Peyer's patch (tissue), 4 donors: Measurements from ENCODE around the gene CFAP58. TPM values are rescaled to one million over a fixed set of nuclear protein-coding genes. Genes with fewer than 3 reads are reported as not detected.

Source experiments
- DNase-seq, 3 donors: peaks; one replicate each; pipeline ENCODE4 v3.0.0-alpha.2; 2017 to 2019
- H3K27ac ChIP-seq, 4 donors: fragments of 200-600 bp; sonication (generic); one replicate each; pipeline ENCODE4 v1.5.1; 2016 to 2019
- H3K27me3 ChIP-seq, 2 donors: fragments of 200-600 bp; sonication (generic); one replicate each; pipeline ENCODE4 v1.5.1; 2019
- H3K36me3 ChIP-seq, 3 donors: fragments of 200-600 bp; sonication (generic); one replicate each; pipeline ENCODE4 v1.5.1; 2016 to 2019
- H3K4me1 ChIP-seq, 4 donors: fragments of 200-600 bp; sonication (generic); one replicate each; pipeline ENCODE4 v1.5.1; 2016 to 2019
- H3K4me3 ChIP-seq, 4 donors: fragments of 200-600 bp; sonication (generic); 1 replicate in 3 of 4; 2 replicates in 1 of 4; pipeline ENCODE4 v1.5.1; 2016 to 2019; ENCODE audit warnings: mild to moderate bottlenecking in 1 of 4
- H3K9me3 ChIP-seq, 4 donors: fragments of 200-600 bp; sonication (generic); one replicate each; pipeline ENCODE4 v1.5.1; 2016 to 2019; ENCODE audit warnings: mild to moderate bottlenecking in 1 of 4
- CTCF ChIP-seq, 6 experiments: fragments of 450-650 bp in 4 of 6; fragments of 200-600 bp in 2 of 6; sonication (generic) in 1 of 6; IDR thresholded peaks; one replicate each; pipeline ENCODE4 v1.5.1; 2017 to 2019; ENCODE audit warnings: antibody characterized with exemption in 6 of 6, mild to moderate bottlenecking in 3 of 6, moderate library complexity in 1 of 6
- POLR2A ChIP-seq, 2 donors: fragments of 450-650 bp; IDR thresholded peaks; one replicate each; pipeline ENCODE4 v1.5.1; 2017; ENCODE audit warnings: antibody characterized with exemption in 2 of 2, mild to moderate bottlenecking in 2 of 2, moderate library complexity in 2 of 2
- total RNA-seq, 4 donors: library from RNA; depleted of rRNA; stranded (reverse); fragments of >200 nt; gene quantifications; one replicate each; pipeline ENCODE4 v1.1.0, GENCODE V29; 2016

The CFAP58 gene
- total RNA-seq, 4 donors from 2014 or later: 2.5 TPM; not detected in 3

- no peak overlapping the region for H3K27ac ChIP-seq
- DNase-seq: no peak
- H3K4me3 ChIP-seq: no peak overlapping the region
- H3K9me3 ChIP-seq: no peaks in the 10 kb centered on the region
- TF ChIP-seq POLR2A (IDR thresholded peaks at IDR 0.05): no peak
- no peak for TF ChIP-seq CTCF (IDR thresholded peaks at IDR 0.05)
- H3K4me1 ChIP-seq: no peaks in the 10 kb centered on the region
- no peaks in the 10 kb centered on the region for H3K27me3 ChIP-seq
- no peaks in the 10 kb centered on the region for H3K36me3 ChIP-seq
These were observed 91.7 kb downstream of the CFAP58 start for GRCh38 chr10:104445359-104445758.

GRCh38 chr10:104446151-104446550 lies 92.5 kb downstream of the CFAP58 start:
- Histone ChIP-seq H3K9me3 (no peaks in the 10 kb centered on the region), H3K27me3 (no peaks in the 10 kb centered on the region), H3K4me1 (no peaks in the 10 kb centered on the region), H3K36me3 (no peaks in the 10 kb centered on the region), H3K4me3 (no peak overlapping the region), H3K27ac (no peak overlapping the region)
- no peak for TF ChIP-seq CTCF (IDR thresholded peaks at IDR 0.05)
- no peak for TF ChIP-seq POLR2A (IDR thresholded peaks at IDR 0.05)
- no peak for DNase-seq

- no peaks in the 10 kb centered on the region for H3K9me3 ChIP-seq
- no peaks in the 10 kb centered on the region for H3K4me1 ChIP-seq
- no peaks in the 10 kb centered on the region for H3K36me3 ChIP-seq
- H3K27me3 ChIP-seq: no peaks in the 10 kb centered on the region
- no peak for TF ChIP-seq CTCF (IDR thresholded peaks at IDR 0.05)
- TF ChIP-seq POLR2A (IDR thresholded peaks at IDR 0.05): no peak
- H3K27ac ChIP-seq: no peak overlapping the region
- H3K4me3 ChIP-seq: no peak overlapping the region
- DNase-seq: no peak
These were observed 93.7 kb downstream of the CFAP58 start for GRCh38 chr10:104447331-104447730.

GRCh38 chr10:104447906-104448305 lies 94.3 kb downstream of the CFAP58 start:
- H3K27me3 ChIP-seq: no peaks in the 10 kb centered on the region
- H3K36me3 ChIP-seq: no peaks in the 10 kb centered on the region
- H3K27ac ChIP-seq: no peak overlapping the region
- DNase-seq: no peak
- H3K4me3 ChIP-seq: no peak overlapping the region
- H3K4me1 ChIP-seq: no peaks in the 10 kb centered on the region
- no peaks in the 10 kb centered on the region for H3K9me3 ChIP-seq
- TF ChIP-seq CTCF (IDR thresholded peaks at IDR 0.05) (no peak), POLR2A (IDR thresholded peaks at IDR 0.05) (no peak)

GRCh38 chr10:104449391-104449790 lies 95.8 kb downstream of the CFAP58 start:
- Histone ChIP-seq H3K4me1 (no peaks in the 10 kb centered on the region), H3K4me3 (no peak overlapping the region), H3K27ac (no peak overlapping the region), H3K36me3 (no peaks in the 10 kb centered on the region), H3K27me3 (no peaks in the 10 kb centered on the region), H3K9me3 (no peaks in the 10 kb centered on the region)
- no peak for DNase-seq
- no peak for TF ChIP-seq CTCF (IDR thresholded peaks at IDR 0.05)
- no peak for TF ChIP-seq POLR2A (IDR thresholded peaks at IDR 0.05)

GRCh38 chr10:104450490-104450889 lies 96.9 kb downstream of the CFAP58 start:
- Histone ChIP-seq H3K27me3 (no peaks in the 10 kb centered on the region), H3K27ac (no peak overlapping the region)
- TF ChIP-seq CTCF (IDR thresholded peaks at IDR 0.05) (no peak), POLR2A (IDR thresholded peaks at IDR 0.05) (no peak)

More at GRCh38 chr10:104450490-104450889, 96.9 kb downstream of the CFAP58 start:
- H3K4me1 ChIP-seq: no peaks in the 10 kb centered on the region
- H3K9me3 ChIP-seq: no peaks in the 10 kb centered on the region
- H3K36me3 ChIP-seq: no peaks in the 10 kb centered on the region
- H3K4me3 ChIP-seq: no peak overlapping the region
- no peak for DNase-seq
